ENCODE data around the gene MCTP2. TPM values are rescaled to one million over a fixed set of nuclear protein-coding genes. Genes with fewer than 3 reads are reported as not detected.

Gene MCTP2
- total RNA-seq, 1 donor from 2014 or later, result 54.2 TPM

- ChIA-PET POLR2A (no interaction called here), CTCF (no interaction called here)
- DNase-seq, result no peak
- Mint-ChIP-seq H3K27me3 (no peaks in the 10 kb centered on the region), H3K36me3 (ENCODE audit: low read depth) (peaks cover 68% of the 10 kb centered on the region), H3K4me3 (no peak overlapping the region), H3K27ac (peak overlapping the region; percentile 71), H3K4me1 (peaks cover 25% of the 10 kb centered on the region), H3K9me3 (peaks cover 2% of the 10 kb centered on the region)
- TF ChIP-seq CTCF (IDR thresholded peaks at IDR 0.05), result no peak
- intact Hi-C loops (cut with micrococcal nuclease), result no loop called here
- no peak for ATAC-seq (ENCODE audit: low read depth)
Observed at GRCh38 chr15:94381384-94381783, 150.0 kb downstream of the MCTP2 start.

GRCh38 chr15:94383041-94383440, 151.7 kb downstream of the MCTP2 start:
- Mint-ChIP-seq H3K27me3 (no peaks in the 10 kb centered on the region), H3K4me1 (peaks cover 40% of the 10 kb centered on the region), H3K36me3 (ENCODE audit: low read depth) (peaks cover 69% of the 10 kb centered on the region), H3K9me3 (peaks cover 2% of the 10 kb centered on the region), H3K4me3 (peak overlapping the region; percentile 20), H3K27ac (peak overlapping the region; percentile 89)
- peak; percentile 49 for ATAC-seq (ENCODE audit: low read depth)
- POLR2A ChIA-PET, result no interaction called here
- intact Hi-C loops (cut with micrococcal nuclease), result no loop called here
- no peak for DNase-seq
- CTCF ChIA-PET, result interaction anchor here (1.2 kb wide), 1 partner anchor 219 kb away, joined by 3 read pairs; no protein-coding TSS in a partner anchor
- no peak for TF ChIP-seq CTCF (IDR thresholded peaks at IDR 0.05)

GRCh38 chr15:94383706-94384105, 152.3 kb downstream of the MCTP2 start:
- peaks cover 47% of the 10 kb centered on the region for H3K4me1 Mint-ChIP-seq
- H3K4me3 Mint-ChIP-seq, result no peak overlapping the region
- intact Hi-C loops (cut with micrococcal nuclease), result no loop called here
- DNase-seq, result no peak
- no peak for ATAC-seq (ENCODE audit: low read depth)
- peaks cover 2% of the 10 kb centered on the region for H3K9me3 Mint-ChIP-seq
- peak overlapping the region; percentile 89 for H3K27ac Mint-ChIP-seq
- H3K27me3 Mint-ChIP-seq, result no peaks in the 10 kb centered on the region
- no peak for TF ChIP-seq CTCF (IDR thresholded peaks at IDR 0.05)
- ChIA-PET CTCF (no interaction called here), POLR2A (no interaction called here)
- H3K36me3 Mint-ChIP-seq (ENCODE audit: low read depth), result peaks cover 67% of the 10 kb centered on the region

GRCh38 chr15:94385441-94385840, 154.1 kb downstream of the MCTP2 start:
- ChIA-PET POLR2A (no interaction called here), CTCF (no interaction called here)
- peaks cover 62% of the 10 kb centered on the region for H3K36me3 Mint-ChIP-seq (ENCODE audit: low read depth)

GRCh38 chr15:94386351-94386750, 155.0 kb downstream of the MCTP2 start:
- Mint-ChIP-seq H3K36me3 (ENCODE audit: low read depth) (peaks cover 61% of the 10 kb centered on the region), H3K4me1 (peaks cover 53% of the 10 kb centered on the region), H3K9me3 (peaks cover 2% of the 10 kb centered on the region), H3K27ac (peak overlapping the region; percentile 56), H3K4me3 (no peak overlapping the region), H3K27me3 (no peaks in the 10 kb centered on the region)
- no peak for TF ChIP-seq CTCF (IDR thresholded peaks at IDR 0.05)
- ChIA-PET CTCF (no interaction called here), POLR2A (no interaction called here)
- DNase-seq (no peak), ATAC-seq (ENCODE audit: low read depth) (no peak)
- intact Hi-C loops (cut with micrococcal nuclease), result no loop called here

More at GRCh38 chr15:94385441-94385840, 154.1 kb downstream of the MCTP2 start:
- H3K4me1 Mint-ChIP-seq, result peaks cover 53% of the 10 kb centered on the region
- peaks cover 2% of the 10 kb centered on the region for H3K9me3 Mint-ChIP-seq
- H3K27ac Mint-ChIP-seq, result no peak overlapping the region
- no peak overlapping the region for H3K4me3 Mint-ChIP-seq
- intact Hi-C loops (cut with micrococcal nuclease), result no loop called here
- no peaks in the 10 kb centered on the region for H3K27me3 Mint-ChIP-seq
- DNase-seq (no peak), ATAC-seq (ENCODE audit: low read depth) (no peak)
- no peak for TF ChIP-seq CTCF (IDR thresholded peaks at IDR 0.05)

Measured in activated B cell treated with CpG ODN at 0.5 μM for 24 hours (primary cell).